Esophagus squamous epithelium (tissue), 5 donors: ENCODE measurements around the gene PHLPP1. TPM values are rescaled to one million over a fixed set of nuclear protein-coding genes. Genes with fewer than 3 reads are reported as not detected.

Experiments
- DNase-seq: peaks from one replicate; lab custom pipeline; 2025; lab: John Stamatoyannopoulos, UW
- H3K27ac ChIP-seq, 4 donors: fragments of 200-600 bp; sonication (generic); one replicate each; pipeline ENCODE4 v1.5.1; 2016 to 2019; ENCODE audit warnings: mild to moderate bottlenecking in 1 of 4
- H3K27me3 ChIP-seq, 4 donors: fragments of 200-600 bp; sonication (generic); 1 replicate in 3 of 4; 2 replicates in 1 of 4; pipeline versions ENCODE4 v1.5.1 to v1.6.0; 2017 to 2021; ENCODE audit warnings: antibody characterized with exemption in 1 of 4
- H3K36me3 ChIP-seq, 3 donors: fragments of 200-600 bp; sonication (generic); one replicate each; pipeline ENCODE4 v1.5.1; 2016 to 2019
- H3K4me1 ChIP-seq, 3 donors: fragments of 200-600 bp; sonication (generic); one replicate each; pipeline ENCODE4 v1.5.1; 2017 to 2019
- H3K4me3 ChIP-seq, 4 donors: fragments of 200-600 bp; sonication (generic); 1 replicate in 3 of 4; 2 replicates in 1 of 4; pipeline ENCODE4 v1.5.1; 2016 to 2019; ENCODE audit warnings: mild to moderate bottlenecking in 2 of 4, moderate library complexity in 1 of 4
- H3K9me3 ChIP-seq, 3 donors: fragments of 200-600 bp; sonication (generic); one replicate each; pipeline ENCODE4 v1.5.1; 2016 to 2019
- CTCF ChIP-seq, 6 experiments: fragments of 450-650 bp in 4 of 6; fragments of 200-600 bp in 2 of 6; sonication (generic) in 2 of 6; IDR thresholded peaks; one replicate each; pipeline ENCODE4 v1.5.1; 2016 to 2019; ENCODE audit warnings: antibody characterized with exemption in 6 of 6, mild to moderate bottlenecking in 4 of 6, moderate library complexity in 4 of 6
- POLR2A ChIP-seq, 4 donors: fragments of 450-650 bp; IDR thresholded peaks; one replicate each; pipeline ENCODE4 v1.6.1; 2017; ENCODE audit warnings: antibody characterized with exemption in 4 of 4, mild to moderate bottlenecking in 4 of 4, moderate library complexity in 3 of 4
- WGBS, 2 donors: methylation state at CpG; one replicate each; pipeline ENCODE4 v1.1.5; 2018; 5-methylcytosine and 5-hydroxymethylcytosine counted together
- intact Hi-C: fragments of 100-400 bp; cut with DNase I; formaldehyde crosslinking; loops from one replicate; pipeline ENCODE4 v1.15.0; 2022
- total RNA-seq, 4 donors: library from RNA; depleted of rRNA; stranded (reverse); fragments of >200 nt; gene quantifications; one replicate each; pipeline ENCODE4 v1.1.0, GENCODE V29; 2016
- donor health status: DM: yes; HTN: yes; CAD: no.

PHLPP1 gene
- total RNA-seq, 4 donors from 2014 or later = 10.1 to 16.6 (median 14.9) TPM

DNA sequence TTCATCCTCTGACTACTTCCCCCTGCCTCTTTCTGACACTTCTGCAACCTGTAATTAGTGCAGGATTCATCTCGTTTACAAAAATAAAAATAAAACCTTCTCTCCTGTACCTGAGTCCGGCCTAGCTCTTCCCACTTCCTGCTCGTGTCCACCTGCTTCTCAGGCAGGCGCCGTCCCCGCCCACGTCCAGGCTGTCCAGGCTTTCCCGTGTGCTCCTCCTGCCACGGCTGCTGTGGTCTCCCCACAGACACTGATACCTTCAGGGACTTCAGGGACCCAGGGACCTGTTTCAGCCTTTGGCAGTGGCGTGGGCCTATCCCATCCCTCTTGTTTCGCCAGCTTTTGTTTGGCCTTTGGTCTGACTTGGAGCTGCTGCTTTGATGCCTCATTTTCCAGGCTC is 272.5 kb downstream of the PHLPP1 start:
- peaks cover 0 to 5% (median 0%) of the 10 kb centered on the region in 4 donors for H3K27me3 ChIP-seq
- no peak for TF ChIP-seq CTCF (IDR thresholded peaks at IDR 0.05)
- H3K4me3 ChIP-seq = no peak overlapping the region
- no peaks in the 10 kb centered on the region for H3K36me3 ChIP-seq
- H3K4me1 ChIP-seq = no peaks in the 10 kb centered on the region
- no peaks in the 10 kb centered on the region for H3K9me3 ChIP-seq
- intact Hi-C loops = loop anchor here (10.0 kb wide), 1 partner anchor 403 kb away; no protein-coding TSS in a partner anchor
- H3K27ac ChIP-seq = no peak overlapping the region
- DNase-seq = no peak
- 88 to 93% methylated on average over 11 of the region's 11 CpGs for WGBS, 2 donors

DNA sequence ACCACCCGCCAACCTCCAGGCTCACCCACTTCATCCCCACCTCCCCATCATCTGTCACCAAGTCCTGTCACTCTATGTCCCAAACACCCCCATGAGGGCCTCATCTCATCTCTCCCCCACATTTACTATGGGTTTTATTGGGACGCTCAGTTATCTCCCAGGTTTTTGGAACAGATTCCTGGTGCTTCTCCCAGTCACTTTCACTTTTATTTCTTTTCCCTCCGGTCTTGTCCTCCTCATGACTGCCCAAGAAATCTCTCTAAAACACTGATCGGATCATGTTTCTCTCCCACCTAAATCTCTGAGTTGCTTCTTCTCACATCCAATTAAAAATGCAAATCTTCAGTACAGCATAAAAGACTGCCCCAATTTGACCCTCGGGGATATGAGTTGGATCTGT is 273.1 kb downstream of the PHLPP1 start:
- Histone ChIP-seq H3K4me1 (no peaks in the 10 kb centered on the region), H3K27ac (no peak overlapping the region), H3K36me3 (no peaks in the 10 kb centered on the region), H3K4me3 (no peak overlapping the region), H3K27me3 (peaks cover 0 to 5% (median 0%) of the 10 kb centered on the region in 4 donors), H3K9me3 (no peaks in the 10 kb centered on the region)
- intact Hi-C loops = loop anchor here (10.0 kb wide), 1 partner anchor 404 kb away; no protein-coding TSS in a partner anchor
- TF ChIP-seq CTCF (IDR thresholded peaks at IDR 0.05) (no peak), POLR2A (IDR thresholded peaks at IDR 0.05) (no peak)
- DNase-seq = no peak
- 54 to 63% methylated on average over 5 of the region's 5 CpGs for WGBS, 2 donors

- H3K4me1 ChIP-seq = no peaks in the 10 kb centered on the region
- DNase-seq = no peak
- H3K9me3 ChIP-seq = no peaks in the 10 kb centered on the region
- intact Hi-C loops = loop anchor here (10.0 kb wide), 1 partner anchor 404 kb away; no protein-coding TSS in a partner anchor
- H3K27ac ChIP-seq = no peak overlapping the region
- H3K4me3 ChIP-seq = no peak overlapping the region
- peaks cover 0 to 5% (median 0%) of the 10 kb centered on the region in 4 donors for H3K27me3 ChIP-seq
- H3K36me3 ChIP-seq = no peaks in the 10 kb centered on the region
- TF ChIP-seq CTCF (IDR thresholded peaks at IDR 0.05) (no peak), POLR2A (IDR thresholded peaks at IDR 0.05) (no peak)
- WGBS, 2 donors = 53 to 64% methylated on average over 7 of the region's 7 CpGs
These were observed 273.9 kb downstream of the PHLPP1 start for GRCh38 chr18:62989195-62989594.

GRCh38 chr18:62990653-62991052 is 275.3 kb downstream of the PHLPP1 start:
- no peaks in the 10 kb centered on the region for H3K4me1 ChIP-seq
- H3K27me3 ChIP-seq = peaks cover 0 to 5% (median 0%) of the 10 kb centered on the region in 4 donors
- H3K4me3 ChIP-seq = no peak overlapping the region
- H3K27ac ChIP-seq = no peak overlapping the region
- no peaks in the 10 kb centered on the region for H3K9me3 ChIP-seq
- TF ChIP-seq POLR2A (IDR thresholded peaks at IDR 0.05) (no peak), CTCF (IDR thresholded peaks at IDR 0.05) (no peak)
- no peak for DNase-seq
- no peaks in the 10 kb centered on the region for H3K36me3 ChIP-seq
- WGBS, 2 donors = 71 to 87% methylated on average over 1 of the region's 1 CpG
- intact Hi-C loops = no loop called here

GRCh38 chr18:62991389-62991788 is 276.0 kb downstream of the PHLPP1 start:
- 84 to 87% methylated on average over 6 to 8 of the region's 8 CpGs for WGBS, 2 donors
- peaks cover 0 to 11% (median 0%) of the 10 kb centered on the region in 4 donors for H3K27me3 ChIP-seq
- no peaks in the 10 kb centered on the region for H3K4me1 ChIP-seq
- intact Hi-C loops = no loop called here
- no peaks in the 10 kb centered on the region for H3K36me3 ChIP-seq
- no peak overlapping the region for H3K4me3 ChIP-seq
- no peak overlapping the region for H3K27ac ChIP-seq
- no peaks in the 10 kb centered on the region for H3K9me3 ChIP-seq
- DNase-seq = no peak
- TF ChIP-seq CTCF (IDR thresholded peaks at IDR 0.05) (no peak), POLR2A (IDR thresholded peaks at IDR 0.05) (no peak)
